ENCODE data around the gene ZSCAN4.

DNA sequence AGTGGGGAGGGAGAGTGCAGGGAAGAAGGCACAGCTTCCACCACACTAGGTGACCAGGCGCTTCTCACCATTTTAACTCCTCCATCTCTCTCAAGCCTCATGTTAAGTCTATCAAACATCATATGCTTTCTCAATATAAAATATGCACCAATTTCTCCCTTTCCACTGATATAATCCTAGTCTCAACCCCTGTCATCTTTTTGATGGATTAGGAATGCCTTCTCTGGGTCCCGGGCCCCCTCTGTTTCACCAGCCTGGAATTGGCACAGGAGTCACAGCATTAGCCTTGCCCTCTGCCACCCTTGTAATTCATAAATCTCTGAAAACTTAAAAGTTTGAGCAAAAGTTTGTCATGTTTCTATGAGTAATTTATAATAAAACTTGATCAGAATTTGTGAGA lies at the start of gene ZSCAN4:
- TF ChIP-seq, protein P1, sequence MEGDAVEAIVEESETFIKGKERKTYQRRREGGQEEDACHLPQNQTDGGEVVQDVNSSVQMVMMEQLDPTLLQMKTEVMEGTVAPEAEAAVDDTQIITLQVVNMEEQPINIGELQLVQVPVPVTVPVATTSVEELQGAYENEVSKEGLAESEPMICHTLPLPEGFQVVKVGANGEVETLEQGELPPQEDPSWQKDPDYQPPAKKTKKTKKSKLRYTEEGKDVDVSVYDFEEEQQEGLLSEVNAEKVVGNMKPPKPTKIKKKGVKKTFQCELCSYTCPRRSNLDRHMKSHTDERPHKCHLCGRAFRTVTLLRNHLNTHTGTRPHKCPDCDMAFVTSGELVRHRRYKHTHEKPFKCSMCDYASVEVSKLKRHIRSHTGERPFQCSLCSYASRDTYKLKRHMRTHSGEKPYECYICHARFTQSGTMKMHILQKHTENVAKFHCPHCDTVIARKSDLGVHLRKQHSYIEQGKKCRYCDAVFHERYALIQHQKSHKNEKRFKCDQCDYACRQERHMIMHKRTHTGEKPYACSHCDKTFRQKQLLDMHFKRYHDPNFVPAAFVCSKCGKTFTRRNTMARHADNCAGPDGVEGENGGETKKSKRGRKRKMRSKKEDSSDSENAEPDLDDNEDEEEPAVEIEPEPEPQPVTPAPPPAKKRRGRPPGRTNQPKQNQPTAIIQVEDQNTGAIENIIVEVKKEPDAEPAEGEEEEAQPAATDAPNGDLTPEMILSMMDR (IDR thresholded peaks at IDR 0.05): no peak
- no peak for TF ChIP-seq POLR2A (IDR thresholded peaks at IDR 0.05)
- TF ChIP-seq EP300 (IDR thresholded peaks at IDR 0.05): no peak

Measured in tibial nerve (tissue), 4 donors.